Urothelium cell line (cell line): ENCODE measurements around the gene COQ2.

Experiments used
- DNase-seq: peaks from one replicate; pipeline ENCODE4 v3.0.0; 2011; ENCODE audit warnings: low spot score, mixed read lengths
- FAIRE-seq: peaks from 2 replicates; lab custom pipeline; 2011; peaks lifted over from hg19 to GRCh38; lab: Jason Lieb, UNC

The COQ2 gene

DNA sequence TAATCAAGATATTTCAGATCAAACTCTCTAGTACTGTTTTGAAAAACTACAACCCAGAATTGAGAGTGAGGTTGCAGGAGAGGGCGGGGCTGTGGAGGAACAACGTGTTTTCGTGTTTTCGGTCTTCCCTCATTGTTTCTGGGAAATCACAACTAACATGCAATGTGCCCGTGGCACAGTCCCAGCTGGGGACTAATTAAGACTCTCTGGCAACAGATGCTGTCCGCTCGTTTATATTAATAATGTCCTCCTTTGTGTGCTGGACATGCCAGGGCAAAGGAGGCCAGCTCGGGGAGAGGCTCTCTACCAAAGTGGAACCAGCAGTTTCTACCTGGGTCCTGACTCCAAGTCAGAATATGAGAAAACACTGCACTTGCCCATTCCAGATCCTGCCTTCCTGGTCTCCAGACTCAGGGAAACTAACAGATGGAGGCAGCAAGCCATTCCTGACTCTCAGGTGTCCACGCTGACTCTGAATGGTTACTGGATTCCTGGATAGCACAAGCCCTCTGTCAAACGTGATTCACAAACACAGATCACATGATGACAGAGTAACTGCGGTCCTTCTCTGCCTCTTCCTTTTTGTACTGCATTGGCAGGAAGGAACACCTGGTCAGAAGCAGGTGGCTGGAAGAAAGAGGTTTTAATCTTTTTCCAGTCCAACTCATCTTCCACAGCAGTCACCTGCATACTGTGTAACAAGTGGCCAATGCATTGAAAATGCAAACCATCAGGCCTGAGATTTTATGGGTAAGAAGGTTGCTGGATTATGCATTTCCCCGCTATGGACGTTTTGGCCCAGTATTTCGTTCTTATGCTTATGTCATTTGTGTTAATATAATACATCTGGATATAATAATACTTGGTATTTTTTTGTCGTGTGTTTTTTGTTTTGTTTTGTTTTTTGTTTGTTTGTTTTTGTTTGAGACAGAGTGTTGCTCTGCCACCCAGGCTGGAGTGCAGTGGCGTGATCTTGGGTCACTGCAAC is 65.0 kb downstream of the COQ2 start:
- DNase-seq = no peak
- FAIRE-seq = no peak

DNA sequence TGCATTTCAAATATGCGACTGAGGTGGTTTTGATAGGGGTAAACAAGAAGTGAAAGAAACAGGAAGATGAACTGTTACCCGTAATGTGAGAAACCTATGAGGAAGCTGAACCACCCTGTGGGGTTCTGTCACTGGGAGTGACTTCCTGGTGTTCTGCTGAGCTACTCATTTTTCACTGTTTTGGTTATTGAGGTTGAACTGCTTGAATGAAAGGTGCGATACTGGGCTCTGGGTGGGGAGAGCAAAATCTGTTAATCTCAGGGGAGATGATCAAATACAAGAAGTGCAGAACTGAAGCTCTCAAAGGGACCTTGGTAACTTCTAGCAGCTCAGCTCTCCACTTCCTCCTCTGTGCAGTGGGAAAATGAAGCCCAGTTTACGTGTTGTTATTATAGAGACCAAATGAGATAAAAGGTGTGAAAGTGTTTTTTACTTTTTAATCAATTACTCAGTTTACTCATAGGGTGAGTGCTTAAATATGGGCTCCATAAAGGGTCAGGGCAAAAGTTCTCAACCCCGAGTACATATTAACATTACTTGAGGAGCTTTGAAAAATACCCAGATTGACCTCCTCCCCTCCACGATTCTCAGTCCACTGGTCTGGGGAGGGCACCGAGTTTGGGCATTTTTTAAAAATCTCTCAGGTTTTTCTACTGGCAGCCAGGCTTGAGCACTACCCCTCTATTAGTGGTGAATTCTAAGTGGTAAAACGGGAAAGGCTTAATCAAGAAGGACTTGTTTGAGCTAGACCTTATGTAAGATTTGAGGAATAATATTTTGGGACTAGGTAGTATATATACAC is 66.7 kb downstream of the COQ2 start:
- no peak for DNase-seq
- no peak for FAIRE-seq

DNA sequence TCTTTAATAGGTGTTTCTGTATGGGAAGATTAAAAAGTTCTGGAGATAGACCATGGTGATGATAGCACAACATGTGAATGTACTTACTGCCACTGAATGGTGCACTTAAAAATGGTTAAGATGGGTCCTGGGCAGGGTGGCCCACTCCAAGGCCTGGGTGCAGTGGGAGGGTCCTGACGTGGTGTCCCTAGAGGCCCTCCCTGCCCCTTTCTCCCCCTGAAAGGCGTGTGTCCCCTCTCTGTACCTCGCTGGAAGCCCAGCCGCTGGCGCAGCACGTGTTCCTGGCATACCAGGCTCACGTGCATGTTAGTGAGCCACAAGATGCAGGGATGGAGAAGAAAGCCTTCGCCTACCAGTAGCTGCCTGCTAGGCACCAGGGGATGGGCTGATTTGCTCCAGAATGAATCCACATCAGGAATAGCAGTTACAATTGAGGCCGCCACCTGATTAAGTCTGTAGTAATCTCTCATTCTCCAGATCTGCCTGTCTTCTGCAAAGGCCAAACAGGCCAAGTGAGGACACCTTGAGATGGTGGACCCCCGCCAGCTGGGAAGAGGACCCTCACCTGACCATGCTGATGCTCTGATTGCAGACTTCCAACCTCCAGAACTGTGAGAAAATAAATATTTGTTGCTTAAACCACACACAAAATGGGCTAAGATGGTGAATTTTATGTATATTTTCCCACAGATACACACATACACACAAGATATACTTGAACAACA is 67.5 kb downstream of the COQ2 start:
- DNase-seq (no peak), FAIRE-seq (no peak)

DNA sequence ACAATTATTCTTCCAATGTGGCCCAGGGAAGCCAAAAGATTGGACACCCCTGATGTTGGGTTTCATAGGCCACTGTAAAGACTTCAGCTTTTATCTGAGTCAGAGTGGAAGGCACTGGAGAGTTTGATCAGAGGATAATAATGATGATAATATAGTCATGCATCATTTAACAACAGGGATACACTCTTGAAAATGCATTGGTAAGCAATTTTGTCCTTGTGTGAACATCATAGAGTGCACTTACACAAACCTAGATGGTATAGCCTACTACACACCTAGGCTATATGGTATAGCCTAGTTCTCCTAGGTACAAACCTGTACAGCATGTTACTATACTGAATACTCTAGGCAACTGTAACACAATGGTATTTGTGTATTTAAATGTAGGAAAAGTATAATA is 70.5 kb downstream of the COQ2 start:
- no peak for FAIRE-seq

More for the DNA sequence above, 70.5 kb downstream of the COQ2 start:
- no peak for DNase-seq
